ENCODE results near the gene ZFC3H1. TPM values are rescaled to one million over a fixed set of nuclear protein-coding genes. Genes with fewer than 3 reads are reported as not detected.

The ZFC3H1 gene
- total and polyA plus RNA-seq, 11 donors: 9.8 to 27.3 (median 17.4) TPM

GRCh38 chr12:71627438-71628002, 36.1 kb downstream of the ZFC3H1 start:
- H3K36me3 ChIP-seq: peaks cover 0 to 100% (median 96%) of the 10 kb centered on the region in 9 donors
- peaks cover 0 to 21% (median 5%) of the 10 kb centered on the region in 12 donors for H3K4me1 ChIP-seq
- WGBS, 4 donors: 75 to 85% (median 79%) methylated on average over 2 of the region's 2 CpGs
- TF ChIP-seq POLR2A (IDR thresholded peaks at IDR 0.05) (no peak), CTCF (IDR thresholded peaks at IDR 0.05) (no peak)
- H3K9me3 ChIP-seq: no peaks in the 10 kb centered on the region
- H3K27me3 ChIP-seq: no peaks in the 10 kb centered on the region
- no peak overlapping the region for H3K4me3 ChIP-seq
- no peak for DNase-seq
- no peak for ATAC-seq
- intact Hi-C loops (cut with DNase I): no loop called here
- H3K27ac ChIP-seq: peak overlapping the region in 1 of 12 donors; percentile 22

GRCh38 chr12:71626768-71627167, 36.9 kb downstream of the ZFC3H1 start:
- no peak overlapping the region for H3K4me3 ChIP-seq
- peak overlapping the region in 4 of 12 donors; percentile 11 to 31 (median 24) for H3K27ac ChIP-seq
- peaks cover 0 to 21% (median 5%) of the 10 kb centered on the region in 12 donors for H3K4me1 ChIP-seq
- no peak for TF ChIP-seq POLR2A (IDR thresholded peaks at IDR 0.05)
- no peak for TF ChIP-seq CTCF (IDR thresholded peaks at IDR 0.05)
- H3K9me3 ChIP-seq: no peaks in the 10 kb centered on the region
- H3K27me3 ChIP-seq: no peaks in the 10 kb centered on the region
- DNase-seq (no peak), ATAC-seq (no peak)
- intact Hi-C loops (cut with DNase I): no loop called here
- WGBS, 4 donors: 29 to 52% (median 47%) methylated on average over 3 of the region's 3 CpGs
- peaks cover 0 to 100% (median 96%) of the 10 kb centered on the region in 9 donors for H3K36me3 ChIP-seq

- H3K9me3 ChIP-seq: no peaks in the 10 kb centered on the region
- TF ChIP-seq CTCF (IDR thresholded peaks at IDR 0.05): no peak
- TF ChIP-seq POLR2A (IDR thresholded peaks at IDR 0.05): no peak
- 38 to 43% (median 41%) methylated on average over 5 of the region's 5 CpGs for WGBS, 4 donors
- H3K4me1 ChIP-seq: peaks cover 0 to 21% (median 5%) of the 10 kb centered on the region in 12 donors
- peak overlapping the region in 5 of 12 donors; percentile 6 to 31 (median 22) for H3K27ac ChIP-seq
- DNase-seq: no peak
- H3K27me3 ChIP-seq: no peaks in the 10 kb centered on the region
- peaks cover 0 to 100% (median 96%) of the 10 kb centered on the region in 9 donors for H3K36me3 ChIP-seq
- intact Hi-C loops (cut with DNase I): no loop called here
- no peak overlapping the region for H3K4me3 ChIP-seq
- peak in 1 of 4 donors; percentile 72 for ATAC-seq
Measured at GRCh38 chr12:71626098-71626497, 37.5 kb downstream of the ZFC3H1 start.

- no peak for ATAC-seq
- TF ChIP-seq CTCF (IDR thresholded peaks at IDR 0.05): no peak
- no peak for TF ChIP-seq POLR2A (IDR thresholded peaks at IDR 0.05)
- 91 to 95% (median 94%) methylated on average over 2 of the region's 2 CpGs for WGBS, 4 donors
- Histone ChIP-seq H3K4me3 (no peak overlapping the region), H3K27ac (peak overlapping the region in 3 of 12 donors; percentile 6 to 22 (median 9)), H3K9me3 (no peaks in the 10 kb centered on the region), H3K36me3 (peaks cover 0 to 100% (median 96%) of the 10 kb centered on the region in 9 donors), H3K4me1 (peaks cover 0 to 21% (median 5%) of the 10 kb centered on the region in 12 donors), H3K27me3 (no peaks in the 10 kb centered on the region)
- DNase-seq: no peak
- intact Hi-C loops (cut with DNase I): no loop called here
Measured at GRCh38 chr12:71625476-71625875, 38.2 kb downstream of the ZFC3H1 start.
